Neural cell (in vitro differentiated cells): ENCODE data around the gene NECAP2.

ENCODE experiments used
- EP300 ChIP-seq: fragments of 450-650 bp; conservative IDR thresholded peaks from 2 replicates; pipeline ENCODE4 v1.6.1; 2014; ENCODE audit warnings: antibody characterized with exemption, mild to moderate bottlenecking, moderate library complexity; ENCODE audit not compliant: poor library complexity, severe bottlenecking
- EZH2 ChIP-seq: fragments of 200-600, 300-800 bp; shearing (Covaris generic), sonication (generic); IDR thresholded peaks from 2 replicates; pipeline ENCODE4 v1.6.1; 2014; ENCODE audit warnings: antibody characterized with exemption, low read length, borderline replicate concordance, mild to moderate bottlenecking; ENCODE audit not compliant: insufficient read depth, poor library complexity, severe bottlenecking
- MXI1 ChIP-seq: fragments of 450-650 bp; conservative IDR thresholded peaks from 2 replicates; pipeline ENCODE4 v1.6.1; 2014; ENCODE audit warnings: antibody characterized with exemption, mild to moderate bottlenecking; ENCODE audit not compliant: poor library complexity, severe bottlenecking
- POLR2AphosphoS5 ChIP-seq: IDR thresholded peaks from 2 replicates; pipeline ENCODE4 v1.6.1; 2012
- RAD21 ChIP-seq: fragments of 450-650 bp; conservative IDR thresholded peaks from 2 replicates; pipeline ENCODE4 v1.6.1; 2014; ENCODE audit warnings: antibody characterized with exemption, mild to moderate bottlenecking, moderate library complexity
- SMC3 ChIP-seq: fragments of 450-650 bp; conservative IDR thresholded peaks from 2 replicates; pipeline ENCODE4 v1.6.1; 2014; ENCODE audit warnings: antibody characterized with exemption, mild to moderate bottlenecking, moderate library complexity; ENCODE audit not compliant: poor library complexity
- TAF1 ChIP-seq: IDR thresholded peaks from 2 replicates; pipeline ENCODE4 v1.6.1; 2012; ENCODE audit warnings: low read depth
- TF ChIP-seq, protein P1 (sequence below): fragments of 450-650 bp; IDR thresholded peaks from 2 replicates; pipeline ENCODE4 v1.5.1; 2014; ENCODE audit warnings: antibody characterized with exemption, mild to moderate bottlenecking, moderate library complexity; ENCODE audit not compliant: poor library complexity, severe bottlenecking
- TF ChIP-seq, protein P2 (sequence below): IDR thresholded peaks from 2 replicates; pipeline ENCODE4 v1.6.1; 2012; ENCODE audit warnings: borderline replicate concordance

DNA sequence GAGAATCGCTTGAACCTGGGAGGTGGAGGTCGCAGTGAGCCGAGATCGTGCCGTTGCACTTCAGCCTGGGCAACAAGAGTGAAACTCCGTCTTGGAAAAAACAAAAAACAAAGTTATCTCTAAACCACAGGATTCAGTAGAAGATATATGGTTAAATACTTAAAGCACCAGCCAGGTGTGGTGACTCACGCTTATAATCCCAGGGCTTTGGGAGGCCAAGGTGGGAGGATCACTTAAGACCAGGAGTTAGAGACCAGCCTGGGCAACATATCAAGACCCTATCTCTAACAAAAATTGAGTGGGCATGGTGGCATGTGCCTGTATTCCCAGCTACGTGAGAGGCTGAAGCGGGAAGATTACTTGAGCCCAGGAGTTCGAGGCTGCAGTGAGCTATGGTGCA, 5.6 kb downstream of the NECAP2 start:
- TF ChIP-seq, protein P1, sequence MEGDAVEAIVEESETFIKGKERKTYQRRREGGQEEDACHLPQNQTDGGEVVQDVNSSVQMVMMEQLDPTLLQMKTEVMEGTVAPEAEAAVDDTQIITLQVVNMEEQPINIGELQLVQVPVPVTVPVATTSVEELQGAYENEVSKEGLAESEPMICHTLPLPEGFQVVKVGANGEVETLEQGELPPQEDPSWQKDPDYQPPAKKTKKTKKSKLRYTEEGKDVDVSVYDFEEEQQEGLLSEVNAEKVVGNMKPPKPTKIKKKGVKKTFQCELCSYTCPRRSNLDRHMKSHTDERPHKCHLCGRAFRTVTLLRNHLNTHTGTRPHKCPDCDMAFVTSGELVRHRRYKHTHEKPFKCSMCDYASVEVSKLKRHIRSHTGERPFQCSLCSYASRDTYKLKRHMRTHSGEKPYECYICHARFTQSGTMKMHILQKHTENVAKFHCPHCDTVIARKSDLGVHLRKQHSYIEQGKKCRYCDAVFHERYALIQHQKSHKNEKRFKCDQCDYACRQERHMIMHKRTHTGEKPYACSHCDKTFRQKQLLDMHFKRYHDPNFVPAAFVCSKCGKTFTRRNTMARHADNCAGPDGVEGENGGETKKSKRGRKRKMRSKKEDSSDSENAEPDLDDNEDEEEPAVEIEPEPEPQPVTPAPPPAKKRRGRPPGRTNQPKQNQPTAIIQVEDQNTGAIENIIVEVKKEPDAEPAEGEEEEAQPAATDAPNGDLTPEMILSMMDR = no peak
- TF ChIP-seq RAD21 (no peak), EZH2 (no peak), EP300 (no peak), TAF1 (no peak), MXI1 (no peak), POLR2AphosphoS5 (no peak), SMC3 (no peak)
- TF ChIP-seq, protein P2, sequence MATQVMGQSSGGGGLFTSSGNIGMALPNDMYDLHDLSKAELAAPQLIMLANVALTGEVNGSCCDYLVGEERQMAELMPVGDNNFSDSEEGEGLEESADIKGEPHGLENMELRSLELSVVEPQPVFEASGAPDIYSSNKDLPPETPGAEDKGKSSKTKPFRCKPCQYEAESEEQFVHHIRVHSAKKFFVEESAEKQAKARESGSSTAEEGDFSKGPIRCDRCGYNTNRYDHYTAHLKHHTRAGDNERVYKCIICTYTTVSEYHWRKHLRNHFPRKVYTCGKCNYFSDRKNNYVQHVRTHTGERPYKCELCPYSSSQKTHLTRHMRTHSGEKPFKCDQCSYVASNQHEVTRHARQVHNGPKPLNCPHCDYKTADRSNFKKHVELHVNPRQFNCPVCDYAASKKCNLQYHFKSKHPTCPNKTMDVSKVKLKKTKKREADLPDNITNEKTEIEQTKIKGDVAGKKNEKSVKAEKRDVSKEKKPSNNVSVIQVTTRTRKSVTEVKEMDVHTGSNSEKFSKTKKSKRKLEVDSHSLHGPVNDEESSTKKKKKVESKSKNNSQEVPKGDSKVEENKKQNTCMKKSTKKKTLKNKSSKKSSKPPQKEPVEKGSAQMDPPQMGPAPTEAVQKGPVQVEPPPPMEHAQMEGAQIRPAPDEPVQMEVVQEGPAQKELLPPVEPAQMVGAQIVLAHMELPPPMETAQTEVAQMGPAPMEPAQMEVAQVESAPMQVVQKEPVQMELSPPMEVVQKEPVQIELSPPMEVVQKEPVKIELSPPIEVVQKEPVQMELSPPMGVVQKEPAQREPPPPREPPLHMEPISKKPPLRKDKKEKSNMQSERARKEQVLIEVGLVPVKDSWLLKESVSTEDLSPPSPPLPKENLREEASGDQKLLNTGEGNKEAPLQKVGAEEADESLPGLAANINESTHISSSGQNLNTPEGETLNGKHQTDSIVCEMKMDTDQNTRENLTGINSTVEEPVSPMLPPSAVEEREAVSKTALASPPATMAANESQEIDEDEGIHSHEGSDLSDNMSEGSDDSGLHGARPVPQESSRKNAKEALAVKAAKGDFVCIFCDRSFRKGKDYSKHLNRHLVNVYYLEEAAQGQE = no peak
